NOMO-1 (cell line): ENCODE measurements around the gene BMAL1.
A peak's percentile ranks its signal among the peaks of the same experiment; 100 is the strongest.

Experiments used
- DNase-seq, 2 experiments: peaks; one replicate each; lab custom pipeline; 2025; ENCODE audit not compliant: unreplicated experiment in 2 of 2; lab: John Stamatoyannopoulos, UW

BMAL1 gene

DNA sequence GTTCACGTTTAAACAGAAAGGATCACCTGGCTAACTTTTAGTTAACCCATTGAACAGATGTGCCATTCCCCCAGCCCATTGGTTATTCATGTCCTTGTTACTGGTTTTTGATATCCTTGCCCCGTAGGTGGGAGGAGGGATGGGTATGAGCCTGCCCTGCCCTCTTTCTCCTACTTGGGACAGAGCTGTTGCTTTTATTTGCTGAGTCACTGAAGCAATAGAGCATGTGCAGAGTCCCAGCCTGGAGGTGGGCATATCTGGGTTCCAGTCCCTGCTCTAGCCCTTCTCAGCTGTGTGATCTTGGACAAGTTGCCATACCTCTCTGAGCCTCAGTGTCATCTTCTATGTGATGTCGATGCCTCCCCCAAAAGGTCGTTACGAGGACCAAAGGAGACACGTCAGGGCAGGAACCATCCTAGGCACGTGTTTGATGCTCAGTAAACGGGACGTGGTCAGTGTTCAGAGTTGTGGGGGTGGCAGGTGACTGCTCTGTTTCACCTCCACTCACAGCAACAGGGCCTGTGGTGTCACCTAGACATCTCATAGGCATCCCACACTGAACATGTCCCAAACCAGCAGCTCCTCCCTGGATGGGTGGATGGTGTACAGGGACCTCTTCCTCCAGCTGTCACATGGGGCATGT lies 61.0 kb downstream of the BMAL1 start:
- no peak for DNase-seq

GRCh38 chr11:13339195-13340153 lies 61.9 kb downstream of the BMAL1 start:
- no peak for DNase-seq

- no peak for DNase-seq
These were observed 63.4 kb downstream of the BMAL1 start for GRCh38 chr11:13341026-13341425.

DNA sequence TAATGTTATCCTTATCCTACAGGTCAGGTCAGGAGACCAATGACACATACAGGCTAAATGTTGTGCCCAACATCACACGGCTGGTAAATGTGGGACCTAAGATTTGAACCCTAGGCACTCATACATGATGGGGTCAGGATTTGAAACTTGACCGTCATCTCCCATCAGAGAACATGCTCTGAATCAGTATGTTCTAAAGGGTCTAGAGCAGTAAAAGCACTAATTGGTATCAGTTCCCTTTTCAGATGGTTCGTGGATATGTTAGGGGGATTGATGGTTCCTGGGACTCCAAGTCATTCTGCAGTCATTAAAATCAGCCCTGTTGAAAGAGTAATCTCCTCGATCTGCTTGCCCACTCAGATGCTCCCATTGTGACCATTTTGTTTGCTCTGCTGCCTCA lies 65.5 kb downstream of the BMAL1 start:
- DNase-seq = peak in 1 of 2 experiments; percentile 15

GRCh38 chr11:13343931-13344717 lies 66.5 kb downstream of the BMAL1 start:
- peak; percentile 32 to 44 for DNase-seq

GRCh38 chr11:13344818-13345217 lies 67.2 kb downstream of the BMAL1 start:
- DNase-seq = no peak

DNA sequence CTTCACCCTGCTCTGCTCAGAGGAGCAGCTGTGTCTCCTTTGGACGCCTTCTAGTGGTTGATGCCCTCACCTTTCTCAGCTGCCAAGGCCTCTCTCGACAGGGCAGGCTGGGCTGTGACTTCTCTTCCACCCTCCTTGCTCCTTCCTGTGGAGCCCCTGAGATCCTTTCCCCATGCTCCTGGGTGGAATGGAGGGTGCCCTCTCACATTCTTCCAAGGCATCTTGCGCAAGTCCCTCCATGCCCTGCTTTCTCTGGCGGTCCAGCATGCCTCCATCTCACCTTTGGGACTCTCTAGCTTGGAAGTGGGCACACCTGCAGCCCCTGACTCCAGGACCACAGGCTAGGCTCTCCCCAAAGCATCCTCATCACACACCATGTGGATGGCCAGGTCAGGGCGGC lies 68.9 kb downstream of the BMAL1 start:
- no peak for DNase-seq

GRCh38 chr11:13347901-13348300 lies 70.3 kb downstream of the BMAL1 start:
- DNase-seq = no peak

GRCh38 chr11:13348305-13348704 lies 70.7 kb downstream of the BMAL1 start:
- DNase-seq = no peak

DNA sequence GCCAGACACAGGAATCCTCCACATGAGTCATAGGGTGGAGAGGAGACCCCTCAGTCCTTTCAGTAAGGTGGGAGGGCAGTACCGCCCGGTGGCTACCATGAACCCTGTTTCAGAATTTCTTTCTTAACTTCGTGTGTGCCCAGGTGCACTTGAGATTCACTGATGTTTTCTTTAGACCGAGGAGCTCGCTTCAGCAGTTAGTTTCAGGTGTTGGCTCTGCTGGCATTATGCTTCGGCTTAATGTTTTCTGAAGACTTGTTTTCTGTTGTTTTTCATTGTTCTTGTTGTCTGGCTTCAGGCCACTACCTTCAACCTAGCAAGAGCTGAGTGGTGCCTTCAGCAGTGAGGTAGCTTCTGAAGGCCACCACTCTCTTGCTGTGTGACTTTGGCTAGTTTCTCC lies 71.5 kb downstream of the BMAL1 start:
- no peak for DNase-seq

DNA sequence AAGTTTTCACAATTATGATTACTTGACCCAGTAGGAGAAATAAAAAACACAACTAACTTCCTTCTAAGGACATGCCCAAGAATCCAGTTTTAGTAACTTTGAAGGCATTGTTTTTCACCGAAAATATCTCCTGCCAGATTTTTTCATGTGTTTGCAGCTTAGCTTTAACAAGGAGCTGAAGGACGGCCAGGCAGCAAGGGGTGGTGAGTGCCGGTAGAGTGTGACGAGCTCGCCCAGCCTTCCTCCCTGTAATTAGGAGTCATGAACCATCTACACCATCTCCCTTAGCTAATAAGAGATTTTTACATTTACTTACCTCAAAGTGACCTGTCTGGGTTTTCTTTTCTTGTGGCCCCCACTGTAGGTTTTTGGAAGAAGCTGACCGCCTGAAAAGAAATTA lies 72.0 kb downstream of the BMAL1 start:
- no peak for DNase-seq

GRCh38 chr11:13352711-13353110 lies 75.1 kb downstream of the BMAL1 start:
- DNase-seq = no peak

DNA sequence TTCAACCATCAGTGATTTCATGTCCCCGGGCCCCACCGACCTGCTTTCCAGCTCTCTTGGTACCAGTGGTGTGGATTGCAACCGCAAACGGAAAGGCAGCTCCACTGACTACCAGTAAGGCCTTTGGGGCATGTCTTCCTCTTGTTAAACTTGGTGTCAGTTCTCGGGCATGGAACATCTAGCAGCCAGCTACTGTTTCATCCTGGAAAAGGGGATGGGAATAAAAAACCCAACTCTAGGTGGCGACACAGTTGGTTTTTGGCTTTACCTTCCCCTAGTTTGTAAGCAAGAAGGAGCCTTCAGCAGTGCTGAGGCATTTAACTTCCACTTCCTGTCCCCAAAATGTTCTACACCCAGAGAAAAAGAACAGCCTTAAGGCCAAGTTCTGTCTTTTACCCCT lies 76.7 kb downstream of the BMAL1 start:
- no peak for DNase-seq

DNA sequence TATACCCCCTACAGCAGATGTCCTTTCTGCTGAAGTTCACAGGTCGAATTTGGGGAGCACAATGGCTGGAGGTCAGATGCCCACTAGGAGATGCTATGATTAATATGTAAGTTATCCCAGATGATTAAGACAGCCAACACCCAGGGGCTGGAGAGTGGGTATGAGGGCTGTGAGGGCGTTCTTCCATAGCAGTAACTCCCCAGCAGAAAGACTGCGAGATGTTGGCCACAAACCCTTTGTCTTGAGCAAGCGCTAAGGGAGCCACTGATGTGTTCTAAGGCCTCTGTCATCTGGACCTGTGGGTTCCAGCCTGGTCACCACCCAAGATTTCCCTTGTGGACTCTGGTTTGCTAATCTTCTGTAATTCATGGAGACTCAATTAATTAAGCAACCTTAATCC lies 77.6 kb downstream of the BMAL1 start:
- no peak for DNase-seq

GRCh38 chr11:13357232-13357631 lies 79.6 kb downstream of the BMAL1 start:
- no peak for DNase-seq

DNA sequence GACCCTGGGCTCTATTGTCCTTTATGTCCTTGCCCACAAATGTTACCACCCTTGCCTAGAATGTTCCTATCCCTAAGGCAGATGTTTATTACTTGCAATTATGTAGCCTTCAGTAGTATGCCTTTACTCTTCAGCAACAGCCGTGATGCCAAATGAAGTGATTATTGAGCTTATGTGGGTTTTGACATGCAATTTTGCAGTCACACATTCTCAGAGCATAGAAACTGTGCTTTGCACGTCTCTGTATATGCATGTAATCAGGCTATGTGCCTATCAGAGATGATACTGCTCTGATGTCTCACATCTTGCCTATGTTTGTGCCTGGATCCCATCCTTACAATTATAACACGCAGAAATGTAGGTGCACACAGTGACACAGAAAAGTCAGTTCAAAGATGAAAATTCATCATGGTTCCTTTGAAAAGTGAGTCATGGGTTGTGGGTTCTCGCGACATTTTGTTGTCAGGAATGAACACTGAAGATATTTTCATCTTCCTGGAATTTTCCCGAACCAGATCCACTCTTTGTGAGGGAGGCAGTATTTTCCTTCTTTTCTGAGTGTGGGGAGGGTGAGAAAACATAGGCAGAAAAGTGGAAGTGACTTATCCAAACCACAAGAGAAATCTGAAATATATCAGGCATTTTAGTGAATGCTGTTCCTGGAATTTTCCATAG lies 81.1 kb downstream of the BMAL1 start:
- DNase-seq = no peak

GRCh38 chr11:13362596-13363109 lies 85.1 kb downstream of the BMAL1 start:
- DNase-seq = no peak

GRCh38 chr11:13364388-13364787 lies 86.8 kb downstream of the BMAL1 start:
- DNase-seq = no peak

- DNase-seq = no peak
These were observed 88.9 kb downstream of the BMAL1 start for GRCh38 chr11:13366266-13367026.

DNA sequence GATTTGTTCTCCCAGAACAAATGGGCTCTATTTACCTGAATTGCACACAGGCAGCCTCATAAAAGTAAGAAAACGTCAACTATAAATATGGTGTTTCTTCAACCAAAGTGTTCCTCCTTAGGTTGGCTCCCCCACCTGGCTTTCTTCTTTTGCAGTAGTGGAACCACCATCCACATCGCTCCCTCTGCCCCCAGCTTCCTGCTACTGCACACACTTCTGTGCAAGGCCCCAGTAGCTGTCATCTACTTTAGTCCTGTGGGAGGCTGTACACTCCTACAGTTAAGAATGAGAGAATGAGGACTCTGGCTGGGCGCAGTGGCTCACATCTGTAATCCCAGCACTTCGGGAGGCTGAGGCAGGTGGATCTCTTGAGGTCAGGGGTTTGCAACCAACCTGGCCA lies 89.5 kb downstream of the BMAL1 start:
- no peak for DNase-seq
